Spinal cord (tissue), 10 donors: ENCODE results near the gene KIF16B. TPM values are rescaled to one million over a fixed set of nuclear protein-coding genes. Genes with fewer than 3 reads are reported as not detected.

Source experiments
- DNase-seq, 6 donors: peaks; one replicate each; pipeline versions ENCODE4 v3.0.0 to v3.0.0-alpha.2; 2013 to 2015; ENCODE audit warnings: low spot score in 6 of 6, low read depth in 4 of 6
- H3K27ac ChIP-seq: one replicate; pipeline ENCODE4 v1.5.1; 2013; ENCODE audit warnings: low read depth, low read length, control low read depth
- H3K27me3 ChIP-seq: one replicate; pipeline ENCODE4 v1.6.1; 2013; ENCODE audit warnings: low read length; ENCODE audit not compliant: control insufficient read depth, insufficient read depth
- H3K36me3 ChIP-seq: one replicate; pipeline ENCODE4 v1.6.1; 2013; ENCODE audit warnings: low read length; ENCODE audit not compliant: control insufficient read depth, insufficient read depth
- H3K4me1 ChIP-seq: one replicate; pipeline ENCODE4 v1.6.1; 2013; ENCODE audit warnings: low read length; ENCODE audit not compliant: control insufficient read depth, insufficient read depth
- H3K4me3 ChIP-seq: one replicate; pipeline ENCODE4 v1.5.1; 2013; ENCODE audit warnings: low read depth, low read length, control low read depth
- H3K9me3 ChIP-seq: one replicate; pipeline ENCODE4 v1.6.1; 2013; ENCODE audit warnings: low read length; ENCODE audit not compliant: control insufficient read depth, insufficient read depth
- WGBS: methylation state at CpG from one replicate; pipeline ENCODE4 v1.1.5; 2013; ENCODE audit warnings: missing lambda C conversion rate; ENCODE audit not compliant: insufficient coverage; 5-methylcytosine and 5-hydroxymethylcytosine counted together
- polyA plus RNA-seq, 2 donors: library from polyadenylated mRNA; unstranded; fragments of 120-200 nt; gene quantifications; one replicate each; pipeline ENCODE4 v1.2.1, GENCODE V29; 2013; ENCODE audit not compliant: insufficient read length in 2 of 2
- total RNA-seq, 2 donors: library from RNA; depleted of rRNA in 1 of 2; stranded (reverse); fragments of 120-200 nt in 1 of 2; fragments of >200 nt in 1 of 2; gene quantifications; one replicate each; pipeline versions ENCODE4 v1.2.3 to v1.2.4, GENCODE V29; 2013 to 2014
- donor health status: healthy.

KIF16B gene
- total and polyA plus RNA-seq, 4 donors = 7.8 to 21.0 (median 12.9) TPM

DNA sequence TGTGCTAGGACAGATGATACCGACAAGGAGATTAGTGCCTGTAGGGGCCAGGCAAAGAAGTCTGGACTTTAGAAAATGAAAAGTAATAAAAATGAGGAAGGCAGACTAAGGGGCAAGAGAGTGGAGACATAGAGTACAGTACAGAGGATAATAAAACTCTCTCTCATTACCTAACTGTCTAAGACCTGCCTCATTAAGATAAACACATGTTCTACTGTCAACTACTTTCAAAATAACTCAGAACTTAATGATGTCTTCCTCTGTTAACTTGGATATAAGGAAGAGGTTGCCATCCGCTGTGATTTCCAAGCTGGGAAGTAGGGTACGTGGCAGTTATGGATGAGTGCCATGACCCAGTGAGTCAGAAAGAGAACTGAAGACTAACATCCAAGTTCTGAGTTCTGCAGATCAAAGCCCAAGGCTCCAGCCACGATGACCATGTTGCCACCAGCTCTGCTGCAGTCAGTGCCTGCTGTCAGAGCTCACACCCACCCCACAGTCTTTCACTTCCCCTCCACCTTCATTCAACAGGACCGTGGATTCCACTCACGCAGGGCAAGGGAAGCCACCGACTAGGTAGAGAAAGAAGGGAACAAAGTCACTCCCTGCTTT, 81.8 kb downstream of the KIF16B start:
- H3K9me3 ChIP-seq = no peaks in the 10 kb centered on the region
- DNase-seq = no peak
- 74% methylated on average over 3 of the region's 7 CpGs for WGBS
- no peak overlapping the region for H3K27ac ChIP-seq
- peaks cover 14% of the 10 kb centered on the region for H3K4me1 ChIP-seq
- no peaks in the 10 kb centered on the region for H3K27me3 ChIP-seq
- H3K36me3 ChIP-seq = no peaks in the 10 kb centered on the region
- no peak overlapping the region for H3K4me3 ChIP-seq

DNA sequence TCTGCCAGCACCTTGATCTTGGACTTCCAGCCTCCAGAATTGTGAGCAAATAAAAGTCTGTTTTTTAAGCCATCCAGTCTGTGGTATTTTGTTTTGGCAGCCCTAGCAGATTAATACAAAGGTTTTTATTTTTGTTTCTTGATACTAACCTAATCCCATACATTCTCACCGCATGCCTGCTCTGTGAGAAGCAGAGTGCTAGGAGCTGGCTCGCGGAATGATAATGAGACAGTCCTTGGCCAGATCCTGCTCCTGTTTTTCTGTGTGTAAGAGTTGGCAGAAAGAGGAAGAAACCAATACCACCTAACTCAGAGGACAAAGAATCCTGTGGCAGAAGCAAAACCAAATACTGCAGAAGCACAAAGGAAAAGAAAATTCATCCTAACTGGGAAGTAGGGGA, 82.6 kb downstream of the KIF16B start:
- H3K36me3 ChIP-seq = no peaks in the 10 kb centered on the region
- WGBS = no CpG with 5 or more reads among the region's 3 CpGs
- H3K4me3 ChIP-seq = no peak overlapping the region
- H3K4me1 ChIP-seq = peaks cover 14% of the 10 kb centered on the region
- peak in 2 of 6 donors; percentile 16 to 36 for DNase-seq
- H3K27ac ChIP-seq = no peak overlapping the region
- no peaks in the 10 kb centered on the region for H3K27me3 ChIP-seq
- H3K9me3 ChIP-seq = no peaks in the 10 kb centered on the region

DNA sequence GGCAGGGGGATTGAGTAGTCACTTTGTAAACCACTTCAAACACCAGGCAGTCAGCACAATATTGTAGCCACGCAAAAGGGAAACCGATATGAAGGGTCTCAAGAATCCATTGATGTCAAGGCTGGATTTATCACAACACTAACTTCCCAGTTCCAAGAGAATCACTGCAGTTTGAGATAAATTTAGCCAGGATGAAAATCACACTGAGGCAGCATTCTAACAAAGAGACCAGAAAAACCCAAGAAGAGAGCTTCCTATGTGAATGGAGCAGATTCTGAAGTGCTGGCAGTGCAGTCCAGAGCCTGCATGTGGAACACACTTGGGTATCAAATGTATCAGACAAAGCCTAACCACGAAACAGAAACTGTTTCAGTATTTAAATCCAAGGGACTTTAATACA, 84.6 kb downstream of the KIF16B start:
- H3K27ac ChIP-seq = peak overlapping the region; percentile 8
- peak in 2 of 6 donors; percentile 22 to 63 for DNase-seq
- 50% methylated on average over 2 of the region's 3 CpGs for WGBS

DNA sequence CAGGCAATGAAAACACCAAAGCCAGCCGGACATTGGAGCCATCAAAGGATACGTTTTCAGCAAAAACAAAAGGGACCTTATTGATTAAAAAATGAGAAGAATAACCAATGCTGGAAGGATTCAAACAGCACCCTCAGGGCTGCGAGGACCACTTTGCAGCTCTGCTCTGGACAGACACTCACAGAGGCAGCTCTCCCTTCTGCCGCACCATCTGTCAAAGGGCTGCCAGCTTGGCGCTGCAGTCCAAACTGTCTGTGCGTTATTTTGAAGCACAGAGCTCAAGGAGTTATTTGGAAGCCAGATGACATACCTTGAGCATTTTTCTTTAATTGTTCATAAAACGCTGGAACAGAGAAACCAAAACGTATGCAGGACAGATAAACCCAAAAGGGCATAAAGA, 85.2 kb downstream of the KIF16B start:
- Histone ChIP-seq H3K4me1 (peaks cover 14% of the 10 kb centered on the region), H3K27me3 (no peaks in the 10 kb centered on the region), H3K36me3 (no peaks in the 10 kb centered on the region), H3K9me3 (no peaks in the 10 kb centered on the region), H3K27ac (no peak overlapping the region), H3K4me3 (no peak overlapping the region)
- WGBS = 60% methylated on average over 5 of the region's 8 CpGs
- DNase-seq = peak in 2 of 6 donors; percentile 72 to 90

More for the DNA sequence above, 84.6 kb downstream of the KIF16B start:
- H3K27me3 ChIP-seq = no peaks in the 10 kb centered on the region
- no peaks in the 10 kb centered on the region for H3K36me3 ChIP-seq
- H3K4me1 ChIP-seq = peaks cover 14% of the 10 kb centered on the region
- H3K4me3 ChIP-seq = no peak overlapping the region
- H3K9me3 ChIP-seq = no peaks in the 10 kb centered on the region

DNA sequence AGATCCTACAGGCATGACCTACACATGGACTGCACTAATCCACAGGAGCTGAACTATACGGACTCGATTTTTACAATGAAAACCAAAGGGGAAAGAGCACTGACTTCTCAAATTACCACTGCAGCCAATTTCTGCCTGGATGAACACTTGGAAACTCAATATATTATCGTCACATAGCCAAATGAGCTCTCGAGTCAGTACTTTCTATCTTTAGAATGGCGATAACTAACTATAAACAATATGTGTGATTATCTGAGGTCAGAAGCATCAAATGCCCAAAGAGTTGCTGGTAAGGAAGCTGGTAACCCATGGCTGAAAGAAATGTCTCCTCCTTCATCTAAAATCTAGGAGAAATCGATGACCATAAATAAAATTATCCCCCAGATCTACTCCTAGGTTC, 86.7 kb downstream of the KIF16B start:
- WGBS = 91% methylated on average over 2 of the region's 6 CpGs
- H3K27ac ChIP-seq = no peak overlapping the region
- peaks cover 14% of the 10 kb centered on the region for H3K4me1 ChIP-seq
- no peak overlapping the region for H3K4me3 ChIP-seq
- no peaks in the 10 kb centered on the region for H3K27me3 ChIP-seq
- DNase-seq = no peak
- no peaks in the 10 kb centered on the region for H3K9me3 ChIP-seq
- H3K36me3 ChIP-seq = no peaks in the 10 kb centered on the region

DNA sequence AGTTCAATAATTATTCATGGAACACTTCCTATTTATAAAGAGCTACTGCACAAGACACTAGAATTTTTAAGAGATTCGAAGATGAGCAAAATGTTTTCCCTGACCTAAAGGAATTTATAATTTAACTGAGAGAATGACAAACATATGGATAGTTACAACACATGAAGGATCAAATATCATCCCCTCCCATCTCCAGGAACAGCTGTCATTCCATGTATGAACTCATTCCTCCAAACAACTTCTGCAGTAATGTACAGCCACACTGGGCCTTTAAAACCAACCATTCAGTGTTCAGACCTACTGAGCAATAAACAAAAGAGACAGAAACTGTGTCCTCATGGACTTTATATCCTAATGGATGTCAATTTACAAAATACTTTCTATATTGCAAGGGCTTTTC, 87.8 kb downstream of the KIF16B start:
- WGBS = no CpG with 5 or more reads among the region's 1 CpG
- no peak for DNase-seq
- no peaks in the 10 kb centered on the region for H3K9me3 ChIP-seq
- no peak overlapping the region for H3K27ac ChIP-seq
- peaks cover 9% of the 10 kb centered on the region for H3K4me1 ChIP-seq
- H3K36me3 ChIP-seq = no peaks in the 10 kb centered on the region
- H3K27me3 ChIP-seq = no peaks in the 10 kb centered on the region
- no peak overlapping the region for H3K4me3 ChIP-seq

DNA sequence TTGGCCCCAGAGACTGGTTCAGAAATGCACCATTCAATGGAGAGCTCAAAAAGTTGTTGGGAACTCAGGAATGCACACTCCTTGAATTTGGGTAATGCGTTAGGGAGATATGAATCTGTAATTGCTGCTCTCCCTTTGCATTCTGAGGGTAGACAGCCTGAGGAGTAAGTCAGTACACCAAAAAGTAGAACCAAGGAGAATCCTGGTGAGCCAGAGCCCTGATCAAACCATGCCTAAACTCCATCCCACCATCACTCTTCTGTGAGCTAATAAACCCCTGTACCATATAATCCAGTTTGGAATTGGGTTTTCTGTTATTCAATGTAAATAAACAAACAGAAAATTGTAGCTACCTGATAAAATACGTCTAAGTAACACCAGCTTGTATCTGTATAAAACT, 90.2 kb downstream of the KIF16B start:
- DNase-seq = no peak
- Histone ChIP-seq H3K4me3 (no peak overlapping the region), H3K36me3 (no peaks in the 10 kb centered on the region), H3K9me3 (no peaks in the 10 kb centered on the region), H3K27ac (no peak overlapping the region), H3K4me1 (peaks cover 2% of the 10 kb centered on the region), H3K27me3 (no peaks in the 10 kb centered on the region)
- 100% methylated on average over 1 of the region's 2 CpGs for WGBS

DNA sequence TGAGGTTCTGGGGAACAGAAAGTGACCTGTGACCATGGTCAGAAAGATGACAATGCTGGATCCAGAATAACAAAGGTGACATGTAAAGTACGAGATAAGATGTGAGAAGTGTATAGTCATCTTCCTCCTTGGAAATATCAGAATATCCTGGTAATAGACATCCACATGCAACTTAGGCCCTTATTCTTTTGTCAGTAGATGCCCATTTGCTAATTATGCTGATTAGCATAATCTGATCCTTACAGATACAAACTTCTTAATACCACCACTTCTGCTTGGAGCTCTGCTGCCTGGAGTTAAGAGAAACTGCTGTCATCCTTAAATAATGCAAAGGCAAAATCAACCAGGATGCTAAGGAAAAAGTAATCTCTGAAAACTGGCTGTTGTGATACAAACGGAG, 91.3 kb downstream of the KIF16B start:
- Histone ChIP-seq H3K4me3 (no peak overlapping the region), H3K4me1 (no peaks in the 10 kb centered on the region), H3K9me3 (no peaks in the 10 kb centered on the region), H3K27me3 (no peaks in the 10 kb centered on the region), H3K36me3 (no peaks in the 10 kb centered on the region), H3K27ac (no peak overlapping the region)
- WGBS = 29% methylated on average over 1 of the region's 2 CpGs
- DNase-seq = no peak

DNA sequence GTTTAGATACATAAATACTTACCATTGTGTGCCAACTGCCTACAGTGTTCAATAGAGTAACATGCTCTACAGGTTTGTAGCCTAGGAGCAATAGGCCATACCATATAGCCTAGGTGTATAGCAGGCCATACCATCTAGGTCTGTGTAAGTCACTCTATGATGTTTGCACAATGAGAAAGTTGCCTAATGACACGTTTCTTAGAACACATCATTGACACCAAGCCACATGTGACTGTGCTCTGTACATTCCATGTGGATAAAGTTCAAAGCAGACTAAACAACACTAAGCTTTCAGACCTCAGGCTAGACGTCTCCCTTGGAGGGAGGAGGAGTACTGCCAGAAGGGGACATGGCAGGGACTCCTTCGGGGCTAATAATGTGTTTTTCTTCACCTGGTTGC, 93.6 kb downstream of the KIF16B start:
- H3K4me3 ChIP-seq = no peak overlapping the region
- H3K9me3 ChIP-seq = no peaks in the 10 kb centered on the region
- H3K36me3 ChIP-seq = no peaks in the 10 kb centered on the region
- DNase-seq = no peak
- no peak overlapping the region for H3K27ac ChIP-seq
- no peaks in the 10 kb centered on the region for H3K4me1 ChIP-seq
- no peaks in the 10 kb centered on the region for H3K27me3 ChIP-seq
- no CpG with 5 or more reads among the region's 3 CpGs for WGBS

DNA sequence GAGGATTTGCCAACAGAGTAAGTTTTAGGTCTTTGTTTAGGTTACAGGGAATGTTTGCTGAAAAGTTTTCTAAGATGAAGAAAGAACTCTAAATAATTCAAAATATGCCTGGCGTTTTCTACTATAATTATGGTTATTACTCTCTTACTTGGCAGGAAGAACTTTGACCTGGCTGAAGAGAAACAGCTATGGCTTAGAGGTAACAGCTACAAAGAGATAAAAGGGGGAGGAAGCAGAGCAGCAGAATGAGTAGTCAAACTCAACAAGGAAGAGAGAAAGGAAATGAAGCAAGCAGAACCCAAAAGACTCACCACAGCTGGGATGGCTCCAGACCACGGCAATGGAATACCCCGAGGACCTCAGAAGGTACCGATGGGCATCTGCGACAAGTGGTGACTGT, 95.6 kb downstream of the KIF16B start:
- Histone ChIP-seq H3K27ac (no peak overlapping the region), H3K4me1 (no peaks in the 10 kb centered on the region)
- 98% methylated on average over 4 of the region's 5 CpGs for WGBS

More for the DNA sequence above, 95.6 kb downstream of the KIF16B start:
- Histone ChIP-seq H3K36me3 (no peaks in the 10 kb centered on the region), H3K9me3 (no peaks in the 10 kb centered on the region), H3K4me3 (no peak overlapping the region), H3K27me3 (no peaks in the 10 kb centered on the region)
- no peak for DNase-seq
